MCF 10A (cell line): ENCODE data around the gene TSPAN3. TPM values are rescaled to one million over a fixed set of nuclear protein-coding genes. Genes with fewer than 3 reads are reported as not detected.

Experiments used
- BruUV-seq: library from RNA; stranded (reverse); fragments of 400-500 nt; replicated peaks from 2 replicates; lab custom pipeline; 2021; lab: Mats Ljungman, UMichigan
- CTCF ChIA-PET: fragments of 300-600 bp; sonication (Branson Sonifier 250); formaldehyde crosslinking; extraction: SDS; loops from one replicate; lab custom pipeline; 2021; ENCODE audit warnings: antibody characterized with exemption, inconsistent platforms; lab: Yijun Ruan, JAX
- POLR2A ChIA-PET: fragments of 300-600, 350-650 bp; sonication (Branson Sonifier 250); formaldehyde crosslinking; extraction: SDS; loops from one replicate; lab custom pipeline; 2020; ENCODE audit warnings: antibody characterized with exemption, inconsistent platforms; lab: Yijun Ruan, JAX
- DNase-seq: peaks from one replicate; pipeline ENCODE4 v3.0.0-alpha.2; 2018; ENCODE audit not compliant: unreplicated experiment
- H3K27ac Mint-ChIP-seq: one replicate; pipeline ENCODE4 v1.8.0; 2022; ENCODE audit warnings: mild to moderate bottlenecking, low read depth, mixed read lengths; ENCODE audit not compliant: unreplicated experiment
- H3K27me3 Mint-ChIP-seq: one replicate; pipeline ENCODE4 v1.8.0; 2022; ENCODE audit warnings: mixed read lengths; ENCODE audit not compliant: insufficient read depth, unreplicated experiment
- H3K36me3 Mint-ChIP-seq: one replicate; pipeline ENCODE4 v1.8.0; 2022; ENCODE audit warnings: mild to moderate bottlenecking, moderate library complexity, mixed read lengths; ENCODE audit not compliant: insufficient read depth, unreplicated experiment
- H3K4me1 Mint-ChIP-seq: one replicate; pipeline ENCODE4 v1.8.0; 2022; ENCODE audit warnings: mixed read lengths; ENCODE audit not compliant: insufficient read depth, unreplicated experiment
- H3K4me3 Mint-ChIP-seq: one replicate; pipeline ENCODE4 v1.8.0; 2022; ENCODE audit warnings: mild to moderate bottlenecking, moderate library complexity, mixed read lengths; ENCODE audit not compliant: unreplicated experiment
- H3K9me3 Mint-ChIP-seq: one replicate; pipeline ENCODE4 v1.8.0; 2022; ENCODE audit warnings: mixed read lengths; ENCODE audit not compliant: unreplicated experiment
- CTCF ChIP-seq: fragments of 200-600 bp; IDR thresholded peaks from one replicate; pipeline ENCODE4 v1.8.0; 2022; ENCODE audit warnings: antibody characterized with exemption, mild to moderate bottlenecking; ENCODE audit not compliant: unreplicated experiment
- intact Hi-C: fragments of 100-400 bp; cut with micrococcal nuclease; formaldehyde crosslinking; loops from 2 replicates; pipeline ENCODE4 v1.14.1; 2022
- total RNA-seq: library from RNA; stranded (reverse); gene quantifications from 2 replicates; pipeline ENCODE4 v1.2.3, GENCODE V29; 2022

The TSPAN3 gene
- total RNA-seq, 1 experiment from 2014 or later, result 96.6 TPM

GRCh38 chr15:77059786-77060361 is 11.0 kb downstream of the TSPAN3 start:
- ChIA-PET POLR2A (interaction anchor here (0.7 to 3.7 kb wide), 10 partner anchors 10 to 487 kb away, joined by 3 to 28 read pairs (median 4); partner anchors contain the start of gene TSPAN3), CTCF (interaction anchor here (0.7 to 2.6 kb wide), 4 partner anchors 10 to 472 kb away, joined by 3 to 9 read pairs (median 4); no protein-coding TSS in a partner anchor)
- Mint-ChIP-seq H3K27ac (no peak overlapping the region), H3K9me3 (no peaks in the 10 kb centered on the region), H3K36me3 (no peaks in the 10 kb centered on the region), H3K27me3 (no peaks in the 10 kb centered on the region), H3K4me3 (no peak overlapping the region), H3K4me1 (peaks cover 51% of the 10 kb centered on the region)
- no peak for DNase-seq
- no peak for TF ChIP-seq CTCF
- no TSS peak for BruUV-seq
- intact Hi-C loops, result no loop called here

- CTCF ChIA-PET, result interaction anchor here (0.9 to 1.3 kb wide), 3 partner anchors 8 to 49 kb away, joined by 3 to 5 read pairs (median 4); no protein-coding TSS in a partner anchor
- no peak for TF ChIP-seq CTCF
- no peak overlapping the region for H3K4me3 Mint-ChIP-seq
- intact Hi-C loops, result no loop called here
- H3K9me3 Mint-ChIP-seq, result no peaks in the 10 kb centered on the region
- BruUV-seq, result no TSS peak
- no peaks in the 10 kb centered on the region for H3K27me3 Mint-ChIP-seq
- POLR2A ChIA-PET, result interaction anchor here (0.6 to 1.2 kb wide), 4 partner anchors 10 to 1854 kb away, joined by 3 to 5 read pairs (median 4); partner anchors contain the start of gene TSPAN3
- DNase-seq, result no peak
- peaks cover 53% of the 10 kb centered on the region for H3K4me1 Mint-ChIP-seq
- H3K36me3 Mint-ChIP-seq, result peaks cover 7% of the 10 kb centered on the region
- H3K27ac Mint-ChIP-seq, result no peak overlapping the region
These were observed 12.4 kb downstream of the TSPAN3 start for GRCh38 chr15:77058468-77058867.

DNA sequence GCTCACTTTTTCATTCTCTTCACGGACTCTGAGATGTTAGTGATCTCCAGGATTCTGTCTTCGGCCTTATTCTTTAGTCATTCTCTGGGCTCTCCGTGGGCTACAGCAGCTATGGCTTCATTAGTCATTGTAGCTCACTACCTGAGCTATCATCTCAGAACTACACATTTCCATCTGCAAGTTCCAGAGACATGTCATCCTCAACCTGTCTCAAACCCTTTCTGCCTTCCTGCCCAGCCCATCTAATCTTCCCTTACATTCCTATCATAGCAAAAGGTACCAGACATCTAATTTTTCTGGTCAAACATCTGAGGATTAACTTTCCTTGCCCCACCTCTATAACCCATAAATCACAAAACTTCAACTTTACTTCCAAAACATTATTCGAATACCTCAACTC is 13.2 kb downstream of the TSPAN3 start:
- DNase-seq, result no peak
- intact Hi-C loops, result no loop called here
- CTCF ChIA-PET, result interaction anchor here (1.3 kb wide), 2 partner anchors 22 to 49 kb away, joined by 4 to 5 read pairs; no protein-coding TSS in a partner anchor
- Mint-ChIP-seq H3K36me3 (peaks cover 7% of the 10 kb centered on the region), H3K27me3 (no peaks in the 10 kb centered on the region), H3K27ac (no peak overlapping the region), H3K4me1 (peaks cover 46% of the 10 kb centered on the region), H3K9me3 (no peaks in the 10 kb centered on the region), H3K4me3 (no peak overlapping the region)
- POLR2A ChIA-PET, result interaction anchor here (0.6 to 1.4 kb wide), 5 partner anchors 12 to 1853 kb away, joined by 3 to 5 read pairs (median 3); partner anchors contain the start of gene TSPAN3
- no TSS peak for BruUV-seq
- TF ChIP-seq CTCF, result no peak

DNA sequence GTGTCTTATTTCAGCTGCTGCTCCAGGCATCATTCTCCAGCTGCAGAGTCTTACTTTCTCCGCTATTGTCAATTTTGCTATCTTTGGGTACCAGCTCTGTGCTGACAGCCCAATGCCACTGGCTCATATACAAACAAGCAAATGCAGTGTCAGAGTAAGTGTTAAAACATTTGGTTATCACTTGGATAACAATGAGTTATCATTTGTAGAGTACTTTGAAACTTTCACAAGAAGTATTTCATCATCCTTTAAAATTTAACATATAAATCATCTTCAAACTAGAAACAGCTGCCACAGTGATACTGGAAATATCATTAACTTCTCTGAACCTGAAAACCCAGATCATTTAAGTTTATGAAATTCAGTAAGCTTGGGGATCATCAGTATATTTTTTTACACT is 13.8 kb downstream of the TSPAN3 start:
- CTCF ChIA-PET, result interaction anchor here (0.9 to 1.4 kb wide), 2 partner anchors 12 to 33 kb away, joined by 3 to 5 read pairs; no protein-coding TSS in a partner anchor
- BruUV-seq, result no TSS peak
- H3K36me3 Mint-ChIP-seq, result peaks cover 8% of the 10 kb centered on the region
- H3K9me3 Mint-ChIP-seq, result no peaks in the 10 kb centered on the region
- no peak for DNase-seq
- no peaks in the 10 kb centered on the region for H3K27me3 Mint-ChIP-seq
- no peak overlapping the region for H3K27ac Mint-ChIP-seq
- no peak overlapping the region for H3K4me3 Mint-ChIP-seq
- POLR2A ChIA-PET, result interaction anchor here (0.6 to 1.4 kb wide), 4 partner anchors 12 to 1203 kb away, joined by 3 to 5 read pairs (median 4); no protein-coding TSS in a partner anchor
- H3K4me1 Mint-ChIP-seq, result peaks cover 43% of the 10 kb centered on the region
- intact Hi-C loops, result no loop called here
- TF ChIP-seq CTCF, result no peak
